Liver (tissue), 9 donors: ENCODE data around the gene USP15. TPM values are rescaled to one million over a fixed set of nuclear protein-coding genes. Genes with fewer than 3 reads are reported as not detected.

Experiments used
- DNase-seq: peaks from one replicate; pipeline ENCODE4 v3.0.0-alpha.2; 2017; ENCODE audit warnings: low spot score
- H3K27ac ChIP-seq, 2 donors: one replicate each; pipeline ENCODE4 v1.7.0; 2013; ENCODE audit warnings: inconsistent platforms in 2 of 2, low read length in 2 of 2, control low read depth in 1 of 2, low read depth in 1 of 2, mild to moderate bottlenecking in 1 of 2
- H3K27me3 ChIP-seq, 4 donors: one replicate each; pipeline versions ENCODE4 v1.6.1 to v1.7.0; 2013; ENCODE audit warnings: low read length in 3 of 4, inconsistent platforms in 1 of 4, mild to moderate bottlenecking in 1 of 4, moderate library complexity in 1 of 4; ENCODE audit not compliant: control insufficient read depth in 4 of 4, insufficient read depth in 4 of 4
- H3K36me3 ChIP-seq, 4 donors: one replicate each; pipeline versions ENCODE4 v1.6.1 to v1.7.0; 2013; ENCODE audit warnings: low read length in 3 of 4, mild to moderate bottlenecking in 3 of 4, low read depth in 1 of 4, moderate library complexity in 1 of 4; ENCODE audit not compliant: control insufficient read depth in 4 of 4, insufficient read depth in 3 of 4
- H3K4me1 ChIP-seq, 4 donors: one replicate each; pipeline versions ENCODE4 v1.6.1 to v1.7.0; 2013; ENCODE audit warnings: low read length in 3 of 4, mild to moderate bottlenecking in 3 of 4, moderate library complexity in 1 of 4; ENCODE audit not compliant: control insufficient read depth in 4 of 4, insufficient read depth in 4 of 4
- H3K4me3 ChIP-seq, 3 donors: one replicate each; pipeline versions ENCODE4 v1.6.1 to v1.7.0; 2013; ENCODE audit warnings: low read length in 3 of 3, control low read depth in 1 of 3, low read depth in 1 of 3, mild to moderate bottlenecking in 1 of 3
- H3K9ac ChIP-seq, 2 donors: one replicate each; pipeline ENCODE4 v1.7.0; 2013; ENCODE audit warnings: low read length in 2 of 2, mild to moderate bottlenecking in 2 of 2, moderate library complexity in 2 of 2, control low read depth in 1 of 2, low read depth in 1 of 2
- H3K9me3 ChIP-seq, 4 donors: one replicate each; pipeline versions ENCODE4 v1.6.1 to v1.7.0; 2013; ENCODE audit warnings: low read length in 3 of 4; ENCODE audit not compliant: control insufficient read depth in 4 of 4
- EGR1 ChIP-seq, 2 donors: IDR thresholded peaks; 2 replicates each; pipeline ENCODE4 v1.6.1; 2016 to 2018; ENCODE audit warnings: antibody characterized with exemption in 2 of 2, low read depth in 2 of 2
- FOXA1 ChIP-seq: IDR thresholded peaks from 2 replicates; pipeline ENCODE4 v1.6.1; 2016; ENCODE audit warnings: antibody characterized with exemption
- FOXA2 ChIP-seq: IDR thresholded peaks from 2 replicates; pipeline ENCODE4 v1.6.1; 2016; ENCODE audit warnings: antibody characterized with exemption
- GABPA ChIP-seq, 2 donors: IDR thresholded peaks in 1 of 2; conservative IDR thresholded peaks in 1 of 2; 2 replicates each; pipeline ENCODE4 v1.6.1; 2016; ENCODE audit warnings: antibody characterized with exemption in 2 of 2, mild to moderate bottlenecking in 1 of 2, moderate library complexity in 1 of 2
- HNF4A ChIP-seq, 2 donors: conservative IDR thresholded peaks; 2 replicates each; pipeline ENCODE4 v1.6.1; 2016; ENCODE audit warnings: antibody characterized with exemption in 2 of 2, mild to moderate bottlenecking in 2 of 2
- HNF4G ChIP-seq: IDR thresholded peaks from 2 replicates; pipeline ENCODE4 v1.6.1; 2016; ENCODE audit warnings: antibody characterized with exemption
- JUND ChIP-seq, 2 donors: IDR thresholded peaks; 2 replicates each; pipeline ENCODE4 v1.6.1; 2016; ENCODE audit warnings: antibody characterized with exemption in 2 of 2
- NR2F2 ChIP-seq: IDR thresholded peaks from 2 replicates; pipeline ENCODE4 v1.6.1; 2016; ENCODE audit warnings: antibody characterized with exemption
- RAD21 ChIP-seq, 2 donors: IDR thresholded peaks; 2 replicates each; pipeline ENCODE4 v1.6.1; 2016; ENCODE audit warnings: antibody characterized with exemption in 2 of 2, mild to moderate bottlenecking in 2 of 2
- RXRA ChIP-seq, 2 donors: IDR thresholded peaks; 2 replicates each; pipeline ENCODE4 v1.6.1; 2017 to 2018; ENCODE audit warnings: antibody characterized with exemption in 2 of 2, mild to moderate bottlenecking in 1 of 2
- SP1 ChIP-seq: IDR thresholded peaks from 2 replicates; pipeline ENCODE4 v1.6.1; 2018; ENCODE audit warnings: antibody characterized with exemption, mild to moderate bottlenecking
- TAF1 ChIP-seq: conservative IDR thresholded peaks from 2 replicates; pipeline ENCODE4 v1.6.1; 2016; ENCODE audit warnings: antibody characterized with exemption, mild to moderate bottlenecking
- YY1 ChIP-seq: IDR thresholded peaks from 2 replicates; pipeline ENCODE4 v1.6.1; 2016; ENCODE audit warnings: antibody characterized with exemption, mild to moderate bottlenecking
- WGBS: extraction: QIAGEN DNeasy Blood & Tissue Kit; methylation state at CpG from one replicate; pipeline ENCODE4 v1.1.7; 2013; 5-methylcytosine and 5-hydroxymethylcytosine counted together
- polyA plus RNA-seq, 2 donors: library from polyadenylated mRNA; stranded (reverse) in 1 of 2; unstranded in 1 of 2; fragments of 200-250 nt in 1 of 2; fragments of >200 nt in 1 of 2; fragmentation: Nextera tagmentation in 1 of 2; extraction: Ambion mirVana in 1 of 2; gene quantifications; one replicate each; pipeline versions ENCODE4 v1.2.1 to v1.2.3, GENCODE V29; 2013 to 2015
- total RNA-seq, 2 donors: library from RNA; depleted of rRNA; stranded (reverse); fragments of >200 nt; gene quantifications; one replicate each; pipeline ENCODE4 v1.2.3, GENCODE V29; 2014
- TF ChIP-seq, protein P1 (sequence below): fragments of 150-350 bp; IDR thresholded peaks from 2 replicates; pipeline ENCODE4 v1.5.1; 2017; ENCODE audit warnings: improper control_type of control experiment, low read depth, low read length; ENCODE audit not compliant: missing input control
- TF ChIP-seq, protein P2 (sequence below): IDR thresholded peaks from 2 replicates; pipeline ENCODE4 v1.6.1; 2016; ENCODE audit warnings: antibody characterized with exemption
- TF ChIP-seq, protein P3 (sequence below): IDR thresholded peaks from 2 replicates; pipeline ENCODE4 v1.6.1; 2016; ENCODE audit warnings: antibody characterized with exemption, mild to moderate bottlenecking
- TF ChIP-seq, protein P4 (sequence below): IDR thresholded peaks from 2 replicates; pipeline ENCODE4 v1.6.1; 2016; ENCODE audit warnings: antibody characterized with exemption
- TF ChIP-seq, protein P5 (sequence below): IDR thresholded peaks from 2 replicates; pipeline ENCODE4 v1.6.1; 2016; ENCODE audit warnings: antibody characterized with exemption
- donor health status: healthy.
- donor health status: healthy.
- donor health status: healthy.
- donor health status: healthy.
- donor health status: healthy.

USP15 gene
- total and polyA plus RNA-seq, 4 donors = 16.6 to 188 (median 56.5) TPM

DNA sequence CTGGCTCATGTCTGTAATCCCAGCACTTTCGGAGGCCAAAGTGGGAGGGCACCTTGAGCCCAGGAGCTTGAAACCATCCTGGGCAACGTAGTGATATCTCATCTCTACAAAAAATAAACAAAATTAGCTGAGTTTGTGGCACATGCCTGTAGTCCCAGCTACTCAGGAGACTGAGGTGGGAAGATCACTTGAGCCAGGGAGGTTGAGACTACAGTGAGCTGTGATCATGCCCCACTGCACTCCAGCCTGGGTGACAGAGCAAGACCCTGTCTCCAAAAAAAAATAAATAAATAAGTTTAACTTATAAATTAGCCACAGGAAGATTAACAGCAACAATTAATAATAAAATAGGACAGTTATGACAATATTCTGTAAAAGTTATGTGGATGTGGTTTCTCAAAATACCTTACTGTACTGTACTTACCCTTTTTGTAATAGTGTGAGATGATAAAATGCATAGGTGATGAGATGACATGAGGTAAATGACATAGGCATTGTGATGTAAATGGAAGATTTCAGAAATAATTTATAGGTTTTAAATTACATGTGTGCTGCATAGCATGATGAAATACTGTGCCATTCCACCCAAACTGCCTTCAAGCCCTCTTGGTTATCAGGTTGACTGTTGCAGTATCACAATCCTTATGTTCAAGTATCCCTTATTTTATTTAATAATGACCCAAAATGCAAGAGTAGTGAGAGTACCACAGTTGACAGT, 22.0 kb downstream of the USP15 start:
- H3K4me1 ChIP-seq = peaks cover 3 to 9% (median 5%) of the 10 kb centered on the region in 4 donors
- WGBS = 62% methylated on average over 2 of the region's 2 CpGs
- TF ChIP-seq SP1 (no peak), YY1 (no peak), FOXA1 (no peak), NR2F2 (no peak), TAF1 (no peak)

DNA sequence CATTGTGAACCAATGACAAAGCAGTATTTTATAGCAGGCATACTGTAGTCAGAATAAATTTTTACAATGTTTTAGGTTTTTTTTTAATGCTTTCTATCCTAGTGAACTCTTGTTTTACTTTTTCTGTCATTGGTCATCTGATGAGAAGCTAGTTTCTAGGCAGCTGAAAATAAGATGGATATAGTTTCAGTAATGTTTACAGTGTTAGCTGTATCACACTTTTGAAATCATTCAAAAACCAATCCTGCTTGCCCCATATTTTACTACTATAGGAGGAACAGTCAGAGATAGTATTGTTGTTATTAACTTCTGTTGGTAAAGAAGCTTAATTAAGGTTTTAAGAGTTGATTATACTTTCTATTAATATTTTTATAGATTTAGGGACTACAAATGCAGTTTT, 24.5 kb downstream of the USP15 start:
- H3K4me1 ChIP-seq = peaks cover 3 to 9% (median 6%) of the 10 kb centered on the region in 4 donors
- no peak overlapping the region for H3K27ac ChIP-seq
- H3K27me3 ChIP-seq = no peaks in the 10 kb centered on the region
- H3K4me3 ChIP-seq = no peak overlapping the region
- no peak for DNase-seq
- TF ChIP-seq EGR1 (IDR thresholded peaks at IDR 0.05; ENCODE audit: low read depth in 2 of 2) (no peak), HNF4G (no peak), NR2F2 (no peak), TAF1 (no peak), HNF4A (conservative IDR thresholded peaks at IDR 0.05) (no peak), YY1 (no peak), JUND (IDR thresholded peaks at IDR 0.05) (no peak), RAD21 (IDR thresholded peaks at IDR 0.05) (no peak), FOXA1 (no peak), GABPA (IDR thresholded peaks at IDR 0.05 in 1 of 2, conservative IDR thresholded peaks at IDR 0.05 in 1 of 2) (no peak), SP1 (no peak), FOXA2 (no peak), RXRA (IDR thresholded peaks at IDR 0.05) (no peak)
- TF ChIP-seq, protein P1, sequence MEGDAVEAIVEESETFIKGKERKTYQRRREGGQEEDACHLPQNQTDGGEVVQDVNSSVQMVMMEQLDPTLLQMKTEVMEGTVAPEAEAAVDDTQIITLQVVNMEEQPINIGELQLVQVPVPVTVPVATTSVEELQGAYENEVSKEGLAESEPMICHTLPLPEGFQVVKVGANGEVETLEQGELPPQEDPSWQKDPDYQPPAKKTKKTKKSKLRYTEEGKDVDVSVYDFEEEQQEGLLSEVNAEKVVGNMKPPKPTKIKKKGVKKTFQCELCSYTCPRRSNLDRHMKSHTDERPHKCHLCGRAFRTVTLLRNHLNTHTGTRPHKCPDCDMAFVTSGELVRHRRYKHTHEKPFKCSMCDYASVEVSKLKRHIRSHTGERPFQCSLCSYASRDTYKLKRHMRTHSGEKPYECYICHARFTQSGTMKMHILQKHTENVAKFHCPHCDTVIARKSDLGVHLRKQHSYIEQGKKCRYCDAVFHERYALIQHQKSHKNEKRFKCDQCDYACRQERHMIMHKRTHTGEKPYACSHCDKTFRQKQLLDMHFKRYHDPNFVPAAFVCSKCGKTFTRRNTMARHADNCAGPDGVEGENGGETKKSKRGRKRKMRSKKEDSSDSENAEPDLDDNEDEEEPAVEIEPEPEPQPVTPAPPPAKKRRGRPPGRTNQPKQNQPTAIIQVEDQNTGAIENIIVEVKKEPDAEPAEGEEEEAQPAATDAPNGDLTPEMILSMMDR = no peak
- TF ChIP-seq, protein P2, sequence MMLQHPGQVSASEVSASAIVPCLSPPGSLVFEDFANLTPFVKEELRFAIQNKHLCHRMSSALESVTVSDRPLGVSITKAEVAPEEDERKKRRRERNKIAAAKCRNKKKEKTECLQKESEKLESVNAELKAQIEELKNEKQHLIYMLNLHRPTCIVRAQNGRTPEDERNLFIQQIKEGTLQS = no peak
- TF ChIP-seq, protein P3, sequence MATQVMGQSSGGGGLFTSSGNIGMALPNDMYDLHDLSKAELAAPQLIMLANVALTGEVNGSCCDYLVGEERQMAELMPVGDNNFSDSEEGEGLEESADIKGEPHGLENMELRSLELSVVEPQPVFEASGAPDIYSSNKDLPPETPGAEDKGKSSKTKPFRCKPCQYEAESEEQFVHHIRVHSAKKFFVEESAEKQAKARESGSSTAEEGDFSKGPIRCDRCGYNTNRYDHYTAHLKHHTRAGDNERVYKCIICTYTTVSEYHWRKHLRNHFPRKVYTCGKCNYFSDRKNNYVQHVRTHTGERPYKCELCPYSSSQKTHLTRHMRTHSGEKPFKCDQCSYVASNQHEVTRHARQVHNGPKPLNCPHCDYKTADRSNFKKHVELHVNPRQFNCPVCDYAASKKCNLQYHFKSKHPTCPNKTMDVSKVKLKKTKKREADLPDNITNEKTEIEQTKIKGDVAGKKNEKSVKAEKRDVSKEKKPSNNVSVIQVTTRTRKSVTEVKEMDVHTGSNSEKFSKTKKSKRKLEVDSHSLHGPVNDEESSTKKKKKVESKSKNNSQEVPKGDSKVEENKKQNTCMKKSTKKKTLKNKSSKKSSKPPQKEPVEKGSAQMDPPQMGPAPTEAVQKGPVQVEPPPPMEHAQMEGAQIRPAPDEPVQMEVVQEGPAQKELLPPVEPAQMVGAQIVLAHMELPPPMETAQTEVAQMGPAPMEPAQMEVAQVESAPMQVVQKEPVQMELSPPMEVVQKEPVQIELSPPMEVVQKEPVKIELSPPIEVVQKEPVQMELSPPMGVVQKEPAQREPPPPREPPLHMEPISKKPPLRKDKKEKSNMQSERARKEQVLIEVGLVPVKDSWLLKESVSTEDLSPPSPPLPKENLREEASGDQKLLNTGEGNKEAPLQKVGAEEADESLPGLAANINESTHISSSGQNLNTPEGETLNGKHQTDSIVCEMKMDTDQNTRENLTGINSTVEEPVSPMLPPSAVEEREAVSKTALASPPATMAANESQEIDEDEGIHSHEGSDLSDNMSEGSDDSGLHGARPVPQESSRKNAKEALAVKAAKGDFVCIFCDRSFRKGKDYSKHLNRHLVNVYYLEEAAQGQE = no peak
- TF ChIP-seq, protein P4, sequence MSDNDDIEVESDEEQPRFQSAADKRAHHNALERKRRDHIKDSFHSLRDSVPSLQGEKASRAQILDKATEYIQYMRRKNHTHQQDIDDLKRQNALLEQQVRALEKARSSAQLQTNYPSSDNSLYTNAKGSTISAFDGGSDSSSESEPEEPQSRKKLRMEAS = no peak
- TF ChIP-seq, protein P5, sequence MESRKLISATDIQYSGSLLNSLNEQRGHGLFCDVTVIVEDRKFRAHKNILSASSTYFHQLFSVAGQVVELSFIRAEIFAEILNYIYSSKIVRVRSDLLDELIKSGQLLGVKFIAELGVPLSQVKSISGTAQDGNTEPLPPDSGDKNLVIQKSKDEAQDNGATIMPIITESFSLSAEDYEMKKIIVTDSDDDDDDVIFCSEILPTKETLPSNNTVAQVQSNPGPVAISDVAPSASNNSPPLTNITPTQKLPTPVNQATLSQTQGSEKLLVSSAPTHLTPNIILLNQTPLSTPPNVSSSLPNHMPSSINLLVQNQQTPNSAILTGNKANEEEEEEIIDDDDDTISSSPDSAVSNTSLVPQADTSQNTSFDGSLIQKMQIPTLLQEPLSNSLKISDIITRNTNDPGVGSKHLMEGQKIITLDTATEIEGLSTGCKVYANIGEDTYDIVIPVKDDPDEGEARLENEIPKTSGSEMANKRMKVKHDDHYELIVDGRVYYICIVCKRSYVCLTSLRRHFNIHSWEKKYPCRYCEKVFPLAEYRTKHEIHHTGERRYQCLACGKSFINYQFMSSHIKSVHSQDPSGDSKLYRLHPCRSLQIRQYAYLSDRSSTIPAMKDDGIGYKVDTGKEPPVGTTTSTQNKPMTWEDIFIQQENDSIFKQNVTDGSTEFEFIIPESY = no peak
- H3K9me3 ChIP-seq = no peaks in the 10 kb centered on the region
- no peak overlapping the region for H3K9ac ChIP-seq
- no peaks in the 10 kb centered on the region for H3K36me3 ChIP-seq

More for the DNA sequence above, 22.0 kb downstream of the USP15 start:
- DNase-seq = no peak
- Histone ChIP-seq H3K9ac (no peak overlapping the region), H3K36me3 (no peaks in the 10 kb centered on the region), H3K27me3 (no peaks in the 10 kb centered on the region), H3K4me3 (no peak overlapping the region), H3K27ac (no peak overlapping the region), H3K9me3 (no peaks in the 10 kb centered on the region)
